ENCODE results near the gene RMND5A.
"Not testable (repeated sequence)": the region's sequence is repeated elsewhere in the genome, so short reads cannot be mapped to it uniquely, and the experiment has no call there.

RMND5A gene

GRCh38 chr2:86695053-86695691, 24.9 kb upstream of the RMND5A start:
- Histone ChIP-seq H3K9me3 (peaks cover 3% of the 10 kb centered on the region; the same call in 1 of the 2 replicates), H3K27me3 (ENCODE audit: low read depth) (no peaks in the 10 kb centered on the region), H3K36me3 (replicated peaks) (no peaks in the 10 kb centered on the region), H3K4me3 (no peak overlapping the region), H3K4me1 (no peaks in the 10 kb centered on the region)
- DNase-seq (ENCODE audit: low spot score in 2 of 2), result no peak
- in situ Hi-C loops (cut with MboI; ENCODE audit: low sequenced_read_pairs), result no loop called here

GRCh38 chr2:86697551-86698104, 22.5 kb upstream of the RMND5A start:
- in situ Hi-C loops (cut with MboI; ENCODE audit: low sequenced_read_pairs), result no loop called here
- no peaks in the 10 kb centered on the region for H3K4me1 ChIP-seq
- no peaks in the 10 kb centered on the region for H3K36me3 ChIP-seq (replicated peaks)

GRCh38 chr2:86700690-86701089, 19.4 kb upstream of the RMND5A start:
- no peak for DNase-seq (ENCODE audit: low spot score in 2 of 2)
- H3K36me3 ChIP-seq (replicated peaks), result no peaks in the 10 kb centered on the region
- no peak overlapping the region for H3K4me3 ChIP-seq
- peaks cover 5% of the 10 kb centered on the region; the same call in 1 of the 2 replicates for H3K4me1 ChIP-seq
- no peaks in the 10 kb centered on the region for H3K9me3 ChIP-seq
- in situ Hi-C loops (cut with MboI; ENCODE audit: low sequenced_read_pairs), result no loop called here
- H3K27me3 ChIP-seq (ENCODE audit: low read depth), result no peaks in the 10 kb centered on the region

More at GRCh38 chr2:86697551-86698104, 22.5 kb upstream of the RMND5A start:
- DNase-seq (ENCODE audit: low spot score in 2 of 2), result no peak
- no peaks in the 10 kb centered on the region for H3K27me3 ChIP-seq (ENCODE audit: low read depth)
- H3K9me3 ChIP-seq, result peaks cover 3% of the 10 kb centered on the region; the same call in 1 of the 2 replicates
- H3K4me3 ChIP-seq, result no peak overlapping the region

DNA sequence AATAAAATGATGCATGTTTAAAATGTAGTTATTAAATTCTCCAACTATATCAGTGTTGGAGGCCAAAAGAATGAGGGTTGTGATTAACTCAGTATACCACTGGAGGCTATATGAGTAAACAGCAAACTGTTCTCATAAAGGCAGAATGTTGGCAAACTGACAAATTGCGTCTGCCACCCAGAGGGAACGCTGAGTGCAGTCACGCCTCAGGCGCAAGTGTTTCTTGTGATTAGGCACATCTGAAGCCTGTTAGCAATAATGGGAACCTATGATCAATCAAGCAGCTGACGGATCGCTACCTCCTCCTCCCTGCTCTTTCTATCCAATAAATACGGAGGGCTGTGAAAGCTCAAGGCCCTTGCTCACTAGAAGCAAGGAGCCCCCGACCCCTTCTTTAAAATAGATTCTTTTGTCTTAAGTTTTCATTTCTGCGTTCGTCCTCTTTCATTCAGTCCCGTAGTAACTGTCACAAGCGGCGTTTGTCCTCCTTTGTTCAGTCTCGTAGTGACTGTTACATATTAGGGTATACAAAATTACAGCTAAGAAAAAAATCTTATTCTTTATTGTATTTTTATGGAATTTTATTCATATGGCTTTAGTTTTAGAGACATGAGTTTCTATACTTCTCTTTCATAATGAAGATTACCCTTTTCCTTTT, 16.3 kb upstream of the RMND5A start:
- in situ Hi-C loops (cut with MboI; ENCODE audit: low sequenced_read_pairs), result no loop called here
- peaks cover 5% of the 10 kb centered on the region; the same call in 1 of the 2 replicates for H3K4me1 ChIP-seq
- H3K27me3 ChIP-seq (ENCODE audit: low read depth), result no peaks in the 10 kb centered on the region
- H3K36me3 ChIP-seq (replicated peaks), result no peaks in the 10 kb centered on the region
- no peaks in the 10 kb centered on the region for H3K9me3 ChIP-seq
- peak; percentile 15 to 58 for DNase-seq (ENCODE audit: low spot score in 2 of 2)
- no peak overlapping the region for H3K4me3 ChIP-seq

DNA sequence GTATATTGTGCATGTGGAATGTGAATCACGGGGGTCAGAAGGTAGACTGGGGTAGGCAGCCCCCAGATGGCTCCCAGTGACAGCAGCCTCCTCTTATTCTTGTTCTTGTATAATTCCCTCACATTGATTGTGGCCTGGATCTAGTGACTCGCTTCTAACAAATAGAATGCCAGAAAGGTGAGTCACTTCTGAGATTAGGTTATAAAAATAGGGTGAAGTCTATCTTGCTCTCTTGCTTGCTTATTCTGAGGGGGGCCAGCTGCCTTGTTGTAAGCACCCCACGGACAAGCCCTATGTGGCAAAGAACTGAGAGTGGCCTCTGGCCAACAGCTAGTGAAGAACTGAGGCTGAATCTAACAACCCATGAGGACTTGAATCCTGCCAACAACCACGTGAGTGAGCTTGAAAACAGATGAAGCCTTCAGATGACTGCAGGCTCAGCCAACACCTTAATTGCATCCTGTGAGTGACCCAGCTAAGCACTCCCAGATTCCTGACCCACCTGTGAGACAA, 15.6 kb upstream of the RMND5A start:
- in situ Hi-C loops (cut with MboI; ENCODE audit: low sequenced_read_pairs), result no loop called here
- Histone ChIP-seq H3K36me3 (replicated peaks) (no peaks in the 10 kb centered on the region), H3K27me3 (ENCODE audit: low read depth) (no peaks in the 10 kb centered on the region), H3K4me3 (no peak overlapping the region), H3K9me3 (no peaks in the 10 kb centered on the region), H3K4me1 (peaks cover 5% of the 10 kb centered on the region; the same call in 1 of the 2 replicates)
- no peak for DNase-seq (ENCODE audit: low spot score in 2 of 2)

- peaks cover 5% of the 10 kb centered on the region; the same call in 1 of the 2 replicates for H3K4me1 ChIP-seq
- DNase-seq (ENCODE audit: low spot score in 2 of 2), result no peak
Observed at GRCh38 chr2:86706220-86706619, 13.9 kb upstream of the RMND5A start.

GRCh38 chr2:86706935-86707334, 13.2 kb upstream of the RMND5A start:
- peaks cover 5% of the 10 kb centered on the region; the same call in 1 of the 2 replicates for H3K4me1 ChIP-seq
- in situ Hi-C loops (cut with MboI; ENCODE audit: low sequenced_read_pairs), result no loop called here
- no peak for DNase-seq (ENCODE audit: low spot score in 2 of 2)
- H3K4me3 ChIP-seq, result no peak overlapping the region
- H3K36me3 ChIP-seq (replicated peaks), result no peaks in the 10 kb centered on the region
- H3K27me3 ChIP-seq (ENCODE audit: low read depth), result no peaks in the 10 kb centered on the region
- no peaks in the 10 kb centered on the region for H3K9me3 ChIP-seq

More at GRCh38 chr2:86706220-86706619, 13.9 kb upstream of the RMND5A start:
- Histone ChIP-seq H3K27me3 (ENCODE audit: low read depth) (no peaks in the 10 kb centered on the region), H3K9me3 (no peaks in the 10 kb centered on the region), H3K36me3 (replicated peaks) (no peaks in the 10 kb centered on the region), H3K4me3 (no peak overlapping the region)
- in situ Hi-C loops (cut with MboI; ENCODE audit: low sequenced_read_pairs), result no loop called here

DNA sequence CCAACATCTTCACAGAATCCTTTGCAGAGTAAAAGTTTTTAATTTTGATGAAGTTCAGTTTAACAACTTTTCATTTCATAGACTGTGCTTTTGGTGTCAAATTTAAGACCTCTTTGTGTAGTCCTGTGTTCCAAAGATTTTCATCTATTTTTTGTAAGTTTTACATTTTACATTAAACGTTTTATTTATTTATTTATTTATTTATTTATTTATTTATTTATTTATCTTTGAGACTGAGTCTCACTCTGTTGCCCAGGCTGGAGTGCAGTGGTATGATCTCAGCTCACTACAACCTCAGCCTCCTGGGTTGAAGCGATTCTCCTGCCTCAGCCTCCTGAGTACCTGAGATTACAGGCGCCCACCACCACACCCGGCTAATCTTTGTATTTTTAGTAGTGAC, 12.0 kb upstream of the RMND5A start:
- H3K36me3 ChIP-seq (replicated peaks); DNase-seq (ENCODE audit: low spot score in 2 of 2); in situ Hi-C loops (cut with MboI; ENCODE audit: low sequenced_read_pairs); H3K27me3 ChIP-seq (ENCODE audit: low read depth); H3K9me3 ChIP-seq; H3K4me3 ChIP-seq; H3K4me1 ChIP-seq: not testable (repeated sequence)

- in situ Hi-C loops (cut with MboI; ENCODE audit: low sequenced_read_pairs); DNase-seq (ENCODE audit: low spot score in 2 of 2): not testable (repeated sequence)
Observed at GRCh38 chr2:86714579-86715173, 5.4 kb upstream of the RMND5A start.

DNA sequence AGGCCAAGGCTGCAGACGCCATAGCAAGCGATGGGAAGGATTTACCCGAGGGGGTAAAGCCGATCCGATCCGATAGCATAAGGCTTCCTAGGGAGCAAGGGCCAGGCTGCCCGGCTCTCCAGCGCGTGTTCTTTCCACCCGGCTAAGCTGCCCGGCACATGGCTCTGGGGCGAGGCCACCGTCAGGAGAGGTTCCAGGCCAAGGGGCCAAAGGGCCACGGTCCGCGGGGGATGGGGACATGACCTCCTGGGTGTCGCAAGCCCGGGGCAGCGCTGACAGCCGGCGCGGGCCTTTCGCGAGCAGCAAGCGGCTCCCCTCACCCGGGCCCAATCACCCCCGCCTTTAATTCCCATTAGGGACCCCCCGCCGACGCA, 841 bp upstream of the RMND5A start:
- H3K27me3 ChIP-seq (ENCODE audit: low read depth); H3K9me3 ChIP-seq; H3K4me3 ChIP-seq; DNase-seq (ENCODE audit: low spot score in 2 of 2); H3K36me3 ChIP-seq (replicated peaks); in situ Hi-C loops (cut with MboI; ENCODE audit: low sequenced_read_pairs); H3K4me1 ChIP-seq: not testable (repeated sequence)

More at GRCh38 chr2:86714579-86715173, 5.4 kb upstream of the RMND5A start:
- not testable (repeated sequence) for H3K4me1 ChIP-seq; H3K9me3 ChIP-seq; H3K4me3 ChIP-seq; H3K27me3 ChIP-seq (ENCODE audit: low read depth); H3K36me3 ChIP-seq (replicated peaks)

DNA sequence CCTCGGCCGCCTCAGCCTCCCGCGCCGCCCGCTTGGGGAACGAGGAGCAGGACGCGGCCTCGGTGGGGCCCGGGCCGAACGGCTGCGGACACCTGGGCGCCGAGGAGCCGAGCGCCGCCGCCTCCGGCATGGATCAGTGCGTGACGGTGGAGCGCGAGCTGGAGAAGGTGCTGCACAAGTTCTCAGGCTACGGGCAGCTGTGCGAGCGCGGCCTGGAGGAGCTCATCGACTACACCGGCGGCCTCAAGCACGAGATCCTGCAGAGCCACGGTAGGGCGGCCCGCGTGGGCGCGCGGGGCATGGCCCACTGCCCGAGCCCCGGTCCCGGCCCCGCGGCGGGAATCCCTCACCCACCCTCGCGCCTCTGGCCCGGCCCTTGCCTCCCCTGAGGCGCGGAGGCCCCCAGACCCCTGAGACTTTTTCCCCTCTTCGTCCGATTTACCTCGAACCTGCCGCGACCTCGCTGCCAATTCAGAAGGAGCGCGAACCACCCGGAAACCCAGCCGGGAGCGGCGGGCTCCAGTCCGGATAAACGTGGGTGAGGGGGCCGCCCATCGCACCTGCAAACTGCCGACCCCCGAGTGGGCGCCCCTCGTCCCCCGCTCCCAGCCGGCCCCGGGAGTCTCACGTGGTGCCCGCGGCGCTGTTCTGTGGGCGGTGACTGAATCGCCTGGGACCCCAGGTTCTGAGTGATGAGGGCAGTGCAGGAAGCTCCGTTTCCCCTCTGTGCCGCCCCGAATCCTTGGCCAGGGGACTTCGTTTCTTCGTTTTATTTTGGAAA, 639 bp downstream of the RMND5A start:
- in situ Hi-C loops (cut with MboI; ENCODE audit: low sequenced_read_pairs); H3K36me3 ChIP-seq (replicated peaks); H3K4me1 ChIP-seq; H3K27me3 ChIP-seq (ENCODE audit: low read depth); H3K9me3 ChIP-seq: not testable (repeated sequence)
- H3K4me3 ChIP-seq, result peak overlapping the region; percentile 42
- peak in 1 of 2 experiments; percentile 42 for DNase-seq (ENCODE audit: low spot score in 2 of 2)

DNA sequence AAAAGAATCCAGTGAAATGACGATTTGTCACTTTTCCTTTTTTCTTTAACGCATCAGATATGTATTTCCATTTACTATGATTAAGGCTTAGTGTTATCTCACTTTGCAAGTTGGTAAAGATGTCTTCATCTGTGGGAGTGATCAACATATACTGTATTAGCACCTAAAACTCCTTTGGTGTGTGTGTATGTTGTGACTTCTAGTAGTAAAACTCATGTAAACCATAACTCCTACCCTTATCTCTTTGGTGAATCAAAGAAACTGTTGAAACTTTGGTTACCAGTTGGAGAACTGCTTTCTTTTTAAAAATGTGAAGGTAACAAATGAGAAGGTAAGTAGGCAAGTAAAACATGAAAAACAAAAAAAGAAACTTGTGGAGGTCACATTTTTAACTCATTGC, 5.6 kb downstream of the RMND5A start:
- H3K9me3 ChIP-seq; H3K4me3 ChIP-seq; H3K4me1 ChIP-seq; DNase-seq (ENCODE audit: low spot score in 2 of 2); H3K36me3 ChIP-seq (replicated peaks); H3K27me3 ChIP-seq (ENCODE audit: low read depth); in situ Hi-C loops (cut with MboI; ENCODE audit: low sequenced_read_pairs): not testable (repeated sequence)

DNA sequence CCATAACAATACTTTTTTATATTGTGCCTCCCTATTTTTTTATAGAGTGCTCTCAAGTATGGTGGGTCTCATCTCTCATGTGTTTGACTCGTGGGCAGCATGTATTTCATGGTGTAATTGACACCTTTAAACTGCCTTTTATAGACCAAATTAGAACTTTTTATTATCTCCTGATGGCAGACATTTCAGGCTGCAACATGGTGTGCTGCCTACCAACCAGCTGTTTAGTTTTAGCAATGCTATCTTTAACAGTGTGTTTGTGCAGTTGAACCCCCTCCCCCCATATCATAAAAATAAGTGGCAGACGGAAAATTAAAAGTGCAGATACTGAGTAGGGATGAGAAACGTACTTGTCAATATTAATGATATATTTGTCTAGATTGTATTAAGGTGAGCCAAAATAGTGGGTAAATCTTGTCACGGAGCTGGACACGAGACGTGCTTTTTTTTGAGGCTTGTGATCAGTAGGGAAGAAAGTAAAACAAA, 12.0 kb downstream of the RMND5A start:
- H3K4me3 ChIP-seq; DNase-seq (ENCODE audit: low spot score in 2 of 2); H3K36me3 ChIP-seq (replicated peaks); H3K27me3 ChIP-seq (ENCODE audit: low read depth); in situ Hi-C loops (cut with MboI; ENCODE audit: low sequenced_read_pairs); H3K9me3 ChIP-seq; H3K4me1 ChIP-seq: not testable (repeated sequence)

Data from HAP-1 (cell line).